HG03342 (cell line): ENCODE results near the gene FEM1B.

Experiments used
- ATAC-seq: cut with Tn5 transposase; IDR thresholded peaks from one replicate; pipeline ENCODE4 v1.9.1; 2021; ENCODE audit warnings: mild to moderate bottlenecking, moderate library complexity; ENCODE audit not compliant: unreplicated experiment

Gene FEM1B

DNA sequence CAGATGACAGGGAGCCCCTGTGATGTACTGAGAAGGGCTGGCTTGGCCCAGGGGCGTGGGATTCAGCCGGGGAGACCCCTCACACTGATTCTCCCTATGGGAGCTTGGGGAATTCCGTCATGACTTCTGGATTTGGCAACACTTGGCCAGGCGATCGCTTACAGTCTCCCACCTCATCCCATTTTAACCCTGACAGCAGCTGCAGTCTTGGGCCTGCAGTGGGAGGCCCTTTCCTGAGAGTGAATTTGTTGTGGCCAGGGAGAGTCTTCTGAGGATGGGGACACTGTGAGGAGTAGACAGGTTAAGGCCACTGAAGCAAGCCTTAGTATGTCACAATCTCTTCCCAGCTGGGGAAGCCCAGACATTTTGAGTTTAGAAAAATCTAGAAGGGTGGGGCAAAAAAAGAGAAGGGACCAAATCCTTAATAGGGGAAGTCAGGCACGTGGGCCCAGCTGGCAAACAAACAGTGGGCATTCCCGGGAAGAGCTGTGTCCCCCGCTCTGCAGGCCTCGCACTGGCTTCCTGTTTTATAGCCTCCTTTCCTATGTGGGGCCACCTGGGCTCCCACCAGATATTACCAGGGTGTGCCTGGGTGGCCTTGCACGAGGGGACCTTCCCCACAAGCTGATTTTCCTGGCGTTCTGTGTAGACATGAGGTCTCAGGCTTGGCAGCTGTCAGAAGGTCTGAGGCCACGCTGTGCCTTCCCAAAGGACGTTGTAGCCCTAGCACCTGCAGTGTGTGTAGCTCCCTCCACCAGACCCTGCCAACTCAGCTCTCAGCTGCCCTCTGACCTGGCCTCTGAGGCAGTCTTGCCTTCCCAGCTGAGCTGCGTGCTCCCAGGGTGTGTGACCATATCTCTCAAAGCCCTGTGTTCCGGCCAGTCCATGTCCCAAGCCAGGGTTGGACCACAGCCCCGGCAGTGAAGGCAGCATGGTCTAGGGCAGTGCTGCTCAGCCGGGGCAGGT is 64.5 kb downstream of the FEM1B start:
- no peak for ATAC-seq

DNA sequence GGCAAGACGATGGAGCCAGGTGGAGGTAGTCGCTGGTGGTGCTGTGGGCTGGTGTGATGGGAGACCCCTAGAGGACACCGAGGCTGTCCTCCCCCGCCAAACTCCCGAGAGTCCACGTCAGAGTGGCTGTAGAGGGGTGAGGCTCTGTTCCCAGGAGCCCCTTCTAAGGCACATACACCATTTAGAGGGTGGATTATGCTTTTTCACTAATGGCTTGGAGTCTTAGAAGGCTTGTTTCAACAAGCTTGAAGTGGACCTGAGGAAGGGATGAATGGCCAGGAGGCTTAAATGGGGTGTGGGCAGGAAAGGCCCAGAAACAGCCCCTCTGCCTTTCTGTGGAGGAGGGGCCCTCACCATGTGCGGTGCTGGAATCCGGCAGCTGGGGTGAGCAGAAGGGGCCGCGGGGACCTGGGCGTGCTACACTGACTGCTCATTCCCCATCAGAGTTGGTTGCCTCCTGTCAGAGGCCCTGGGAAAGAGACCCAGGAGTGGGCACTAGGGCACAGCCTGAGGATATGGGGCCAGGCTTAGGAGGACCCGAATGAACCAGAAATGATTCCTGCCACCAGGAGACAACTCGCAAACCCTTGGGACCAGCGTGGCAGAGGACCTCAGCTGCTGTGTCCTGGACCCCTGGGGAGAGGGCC is 66.2 kb downstream of the FEM1B start:
- ATAC-seq, result no peak

DNA sequence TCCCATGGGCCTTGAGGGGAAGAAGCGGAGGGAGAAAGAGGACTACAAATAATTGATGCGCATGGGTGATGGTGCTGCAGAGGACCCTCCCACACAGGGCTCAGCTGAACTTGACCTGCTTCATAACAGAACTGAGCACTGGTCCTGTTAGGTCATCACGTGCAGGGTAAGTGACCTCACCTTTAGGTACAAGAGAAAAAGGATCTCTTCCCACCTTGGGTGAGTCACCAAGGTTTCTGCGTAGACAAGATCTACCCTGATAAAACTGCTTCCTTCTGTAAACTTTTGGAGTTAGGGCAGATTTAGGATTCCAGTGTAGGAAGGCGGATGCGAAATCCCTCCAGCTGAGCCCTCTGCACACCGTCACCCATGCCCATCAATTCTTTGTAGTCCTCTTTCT is 67.1 kb downstream of the FEM1B start:
- ATAC-seq, result no peak
